T47D (cell line): ENCODE measurements around the gene PDIA3.

Source experiments
- DNase-seq, 2 experiments: peaks; one replicate each; pipeline versions ENCODE4 v3.0.0 to v3.0.0-alpha.2; 2011 to 2012; ENCODE audit warnings: low read depth in 1 of 2, low spot score in 1 of 2
- JUND ChIP-seq: IDR thresholded peaks from 2 replicates; pipeline ENCODE4 v1.6.1; 2012; ENCODE audit warnings: low read depth
- in situ Hi-C: cut with HindIII; loops from 2 replicates; pipeline ENCODE4 v1.10.0; 2016; ENCODE audit warnings: low sequenced_read_pairs, low pct_unique_long_range_greater_than_20kb

Gene PDIA3

GRCh38 chr15:43762824-43763223 is 16.6 kb downstream of the PDIA3 start:
- DNase-seq, result no peak
- no peak for TF ChIP-seq JUND
- in situ Hi-C loops, result no loop called here

GRCh38 chr15:43763819-43764446 is 17.7 kb downstream of the PDIA3 start:
- DNase-seq, result no peak
- in situ Hi-C loops, result no loop called here
- TF ChIP-seq JUND, result no peak

- TF ChIP-seq JUND, result no peak
- peak in 1 of 2 experiments; percentile 59 for DNase-seq
- in situ Hi-C loops, result no loop called here
Measured at GRCh38 chr15:43769584-43770228, 23.5 kb downstream of the PDIA3 start.

GRCh38 chr15:43771816-43772215 is 25.6 kb downstream of the PDIA3 start:
- TF ChIP-seq JUND, result no peak
- no peak for DNase-seq
- in situ Hi-C loops, result no loop called here

GRCh38 chr15:43772624-43773023 is 26.4 kb downstream of the PDIA3 start:
- no peak for TF ChIP-seq JUND
- no peak for DNase-seq
- in situ Hi-C loops, result no loop called here

- no peak for TF ChIP-seq JUND
- DNase-seq, result no peak
- in situ Hi-C loops, result no loop called here
Measured at GRCh38 chr15:43774062-43774461, 27.8 kb downstream of the PDIA3 start.

- in situ Hi-C loops, result no loop called here
- peak in 1 of 2 experiments; percentile 93 for DNase-seq
- TF ChIP-seq JUND, result no peak
Measured at GRCh38 chr15:43775411-43775965, 29.2 kb downstream of the PDIA3 start.

- peak in 1 of 2 experiments; percentile 47 for DNase-seq
- in situ Hi-C loops, result no loop called here
- TF ChIP-seq JUND, result no peak
Measured at GRCh38 chr15:43776101-43776717, 30.0 kb downstream of the PDIA3 start.

- in situ Hi-C loops, result no loop called here
- no peak for TF ChIP-seq JUND
- peak; percentile 35 to 93 for DNase-seq
Measured at GRCh38 chr15:43776718-43777266, 30.6 kb downstream of the PDIA3 start, which contains the start of gene ELL3. Gene ELL3, minus strand, starts transcription at chr15:43776966. Its CDS starts 65 bp downstream, at chr15:43776901.

GRCh38 chr15:43777267-43777914 is 31.2 kb downstream of the PDIA3 start:
- in situ Hi-C loops, result no loop called here
- no peak for TF ChIP-seq JUND
- DNase-seq, result peak in 1 of 2 experiments; percentile 87

- TF ChIP-seq JUND, result no peak
- in situ Hi-C loops, result no loop called here
- no peak for DNase-seq
Measured at GRCh38 chr15:43779016-43779415, 32.8 kb downstream of the PDIA3 start.

- DNase-seq, result no peak
- in situ Hi-C loops, result no loop called here
- no peak for TF ChIP-seq JUND
Measured at GRCh38 chr15:43789409-43789808, 43.2 kb downstream of the PDIA3 start.
